ENCODE measurements around the gene GNB1.

The GNB1 gene

DNA sequence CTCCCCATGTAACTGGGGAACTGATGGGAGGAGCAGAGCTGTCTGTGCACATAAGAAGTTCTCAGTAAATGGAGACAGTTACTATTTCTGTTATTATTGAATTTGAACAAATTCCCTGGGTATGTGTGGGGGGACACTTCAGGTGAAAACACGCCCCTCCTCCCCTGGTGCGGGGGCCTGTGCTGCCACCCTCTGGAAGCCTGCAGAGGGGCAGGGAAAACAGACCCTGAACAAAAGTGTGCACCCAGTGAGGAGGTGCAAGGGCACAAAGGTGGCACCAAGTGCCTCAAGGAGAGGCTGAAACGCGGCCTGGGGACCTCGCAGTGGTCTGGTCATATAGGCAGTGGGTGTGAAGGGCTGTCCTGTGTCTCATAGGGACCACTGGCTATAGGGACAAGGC lies 94.4 kb downstream of the GNB1 start:
- Histone ChIP-seq H3K36me3 (peaks cover 66% of the 10 kb centered on the region), H3K9me3 (no peaks in the 10 kb centered on the region), H3K27ac (peak overlapping the region; percentile 71), H3K4me3 (ENCODE audit: low read depth in 1 of 2, low read length in 1 of 2) (no peak overlapping the region), H3K4me1 (ENCODE audit: control insufficient read depth in 1 of 2, insufficient read depth in 1 of 2, low read depth in 1 of 2, low read length in 1 of 2) (peaks cover 0 to 9% of the 10 kb centered on the region in 2 experiments), H3K27me3 (no peaks in the 10 kb centered on the region)
- TF ChIP-seq, protein P1, sequence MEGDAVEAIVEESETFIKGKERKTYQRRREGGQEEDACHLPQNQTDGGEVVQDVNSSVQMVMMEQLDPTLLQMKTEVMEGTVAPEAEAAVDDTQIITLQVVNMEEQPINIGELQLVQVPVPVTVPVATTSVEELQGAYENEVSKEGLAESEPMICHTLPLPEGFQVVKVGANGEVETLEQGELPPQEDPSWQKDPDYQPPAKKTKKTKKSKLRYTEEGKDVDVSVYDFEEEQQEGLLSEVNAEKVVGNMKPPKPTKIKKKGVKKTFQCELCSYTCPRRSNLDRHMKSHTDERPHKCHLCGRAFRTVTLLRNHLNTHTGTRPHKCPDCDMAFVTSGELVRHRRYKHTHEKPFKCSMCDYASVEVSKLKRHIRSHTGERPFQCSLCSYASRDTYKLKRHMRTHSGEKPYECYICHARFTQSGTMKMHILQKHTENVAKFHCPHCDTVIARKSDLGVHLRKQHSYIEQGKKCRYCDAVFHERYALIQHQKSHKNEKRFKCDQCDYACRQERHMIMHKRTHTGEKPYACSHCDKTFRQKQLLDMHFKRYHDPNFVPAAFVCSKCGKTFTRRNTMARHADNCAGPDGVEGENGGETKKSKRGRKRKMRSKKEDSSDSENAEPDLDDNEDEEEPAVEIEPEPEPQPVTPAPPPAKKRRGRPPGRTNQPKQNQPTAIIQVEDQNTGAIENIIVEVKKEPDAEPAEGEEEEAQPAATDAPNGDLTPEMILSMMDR (IDR thresholded peaks at IDR 0.05) = peak; percentile 66

DNA sequence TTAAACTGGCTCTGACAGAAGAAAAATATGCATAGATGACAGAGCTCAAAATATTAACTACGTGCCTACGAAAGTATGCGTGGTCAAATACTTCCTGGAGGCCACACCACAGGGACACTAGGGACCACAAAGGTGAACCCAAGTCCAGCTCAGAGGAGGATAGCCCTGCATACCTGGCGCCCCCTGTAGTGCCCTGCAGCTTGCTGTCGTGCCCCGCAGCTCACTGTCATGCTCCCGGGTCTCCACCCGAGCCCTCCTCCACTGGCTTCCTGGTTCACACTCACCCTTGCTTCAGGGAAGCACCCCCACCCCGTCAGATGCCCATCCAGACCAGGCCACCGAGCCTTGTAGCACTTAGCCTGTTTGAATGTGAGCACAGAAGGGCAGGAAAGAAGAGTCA lies 95.9 kb downstream of the GNB1 start:
- H3K9me3 ChIP-seq = no peaks in the 10 kb centered on the region
- peaks cover 8 to 18% of the 10 kb centered on the region in 2 experiments for H3K4me1 ChIP-seq (ENCODE audit: control insufficient read depth in 1 of 2, insufficient read depth in 1 of 2, low read depth in 1 of 2, low read length in 1 of 2)
- TF ChIP-seq, protein P1 (IDR thresholded peaks at IDR 0.05) = no peak
- H3K36me3 ChIP-seq = peaks cover 75% of the 10 kb centered on the region
- H3K4me3 ChIP-seq (ENCODE audit: low read depth in 1 of 2, low read length in 1 of 2) = no peak overlapping the region
- H3K27ac ChIP-seq = peak overlapping the region; percentile 71
- no peaks in the 10 kb centered on the region for H3K27me3 ChIP-seq

DNA sequence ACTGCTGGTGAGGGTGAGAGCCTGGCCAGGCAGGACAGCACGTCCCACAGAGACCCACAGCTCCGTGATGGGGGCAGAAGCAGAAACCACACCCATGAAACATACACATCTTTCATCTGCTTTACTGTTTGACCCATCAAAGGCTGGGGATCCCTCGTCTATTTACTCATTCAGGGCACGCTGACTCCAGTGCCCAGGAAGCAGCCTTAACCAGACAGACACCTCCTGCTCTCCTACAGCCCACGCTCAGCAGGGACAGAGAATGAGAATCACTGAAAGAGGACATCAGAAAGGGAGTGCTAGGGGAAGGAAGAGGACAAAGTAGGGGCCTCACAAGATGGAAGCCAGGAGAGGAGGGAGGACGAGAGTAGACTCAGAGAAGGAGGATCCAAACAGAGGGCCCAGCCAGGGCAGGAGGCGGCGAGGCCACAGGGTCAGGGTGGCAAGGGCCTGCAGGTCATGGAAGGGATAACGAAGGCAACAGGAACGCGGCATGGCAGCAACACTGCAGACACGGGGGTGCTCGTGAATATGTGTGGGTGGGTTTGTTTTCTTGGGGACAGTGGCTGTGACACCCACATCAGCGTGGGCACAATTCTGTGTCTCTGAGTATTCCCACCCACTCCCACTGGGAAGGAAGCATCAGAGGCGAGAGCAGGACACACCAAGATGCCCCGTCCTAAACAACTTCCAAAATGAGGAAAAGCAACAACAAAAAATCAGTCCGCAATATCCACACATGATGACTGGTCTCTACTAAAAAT lies 97.2 kb downstream of the GNB1 start:
- no peaks in the 10 kb centered on the region for H3K9me3 ChIP-seq
- H3K27ac ChIP-seq = peak overlapping the region; percentile 71
- TF ChIP-seq, protein P1 (IDR thresholded peaks at IDR 0.05) = no peak
- no peaks in the 10 kb centered on the region for H3K27me3 ChIP-seq
- H3K36me3 ChIP-seq = peaks cover 88% of the 10 kb centered on the region
- H3K4me3 ChIP-seq (ENCODE audit: low read depth in 1 of 2, low read length in 1 of 2) = no peak overlapping the region
- peaks cover 18 to 30% of the 10 kb centered on the region in 2 experiments for H3K4me1 ChIP-seq (ENCODE audit: control insufficient read depth in 1 of 2, insufficient read depth in 1 of 2, low read depth in 1 of 2, low read length in 1 of 2)

DNA sequence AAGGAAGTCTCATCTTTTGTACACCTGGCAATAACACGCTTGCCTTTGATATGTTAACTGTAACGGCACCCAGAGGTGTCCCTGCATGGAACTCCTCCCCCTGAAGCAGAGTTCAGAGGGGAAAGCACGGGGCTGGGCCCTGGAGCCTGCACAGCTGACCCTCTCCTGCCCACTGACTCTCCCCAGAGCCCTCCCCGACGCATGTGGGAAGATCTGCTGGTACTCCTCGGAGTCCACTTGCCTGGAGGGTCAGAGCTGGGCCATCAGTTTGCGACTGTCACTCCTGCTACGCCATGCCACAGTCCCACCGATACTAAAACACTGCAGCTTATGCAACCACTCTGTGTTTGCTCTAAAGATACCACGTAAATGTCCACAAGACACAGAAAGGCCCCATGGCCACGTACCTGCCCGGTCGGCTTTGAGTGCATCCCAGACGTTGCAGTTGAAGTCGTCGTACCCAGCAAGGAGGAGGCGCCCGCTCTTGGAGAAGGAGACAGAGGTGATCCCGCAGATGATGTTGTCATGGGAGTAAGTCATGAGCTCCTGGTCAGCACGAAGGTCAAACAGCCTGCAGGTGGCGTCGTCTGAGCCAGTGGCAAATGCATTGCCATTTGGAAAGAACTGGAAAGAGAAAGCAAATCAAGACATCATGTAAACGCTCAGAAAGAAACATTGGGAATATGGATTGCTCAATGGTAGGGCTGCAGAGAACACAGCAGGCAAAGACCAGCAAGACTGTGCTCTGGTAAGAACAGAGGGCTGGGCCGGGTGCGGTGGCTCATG lies 102.0 kb downstream of the GNB1 start:
- Histone ChIP-seq H3K4me3 (ENCODE audit: low read depth in 1 of 2, low read length in 1 of 2) (peak overlapping the region in 1 of 2 experiments; percentile 25), H3K27ac (peak overlapping the region; percentile 88), H3K27me3 (no peaks in the 10 kb centered on the region), H3K4me1 (ENCODE audit: control insufficient read depth in 1 of 2, insufficient read depth in 1 of 2, low read depth in 1 of 2, low read length in 1 of 2) (peaks cover 23 to 33% of the 10 kb centered on the region in 2 experiments), H3K36me3 (peaks cover 88% of the 10 kb centered on the region), H3K9me3 (no peaks in the 10 kb centered on the region)
- TF ChIP-seq, protein P1 (IDR thresholded peaks at IDR 0.05) = peak; percentile 59

DNA sequence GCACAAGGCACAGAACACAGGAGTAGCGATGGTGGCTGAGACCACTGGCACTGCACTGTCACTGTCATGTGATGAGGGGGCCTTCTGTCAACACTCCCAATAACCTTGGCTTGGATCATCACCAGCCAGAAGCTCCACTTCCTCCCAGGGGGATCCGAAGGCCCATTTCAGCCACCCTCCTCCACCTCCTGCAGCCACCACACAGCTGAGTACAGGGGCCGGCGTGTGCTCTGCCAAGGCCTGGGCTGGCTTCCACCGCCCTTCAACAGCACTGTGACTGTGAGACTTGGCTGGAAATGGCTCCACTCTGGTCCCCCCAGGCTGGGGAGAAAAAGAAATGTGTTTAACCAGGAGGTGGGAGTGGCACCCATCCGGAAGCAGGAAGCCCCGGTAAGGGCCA lies 102.8 kb downstream of the GNB1 start:
- peaks cover 81% of the 10 kb centered on the region for H3K36me3 ChIP-seq
- peaks cover 30 to 40% of the 10 kb centered on the region in 2 experiments for H3K4me1 ChIP-seq (ENCODE audit: control insufficient read depth in 1 of 2, insufficient read depth in 1 of 2, low read depth in 1 of 2, low read length in 1 of 2)
- TF ChIP-seq, protein P1 (IDR thresholded peaks at IDR 0.05) = no peak
- H3K4me3 ChIP-seq (ENCODE audit: low read depth in 1 of 2, low read length in 1 of 2) = no peak overlapping the region
- no peaks in the 10 kb centered on the region for H3K27me3 ChIP-seq
- H3K9me3 ChIP-seq = no peaks in the 10 kb centered on the region
- H3K27ac ChIP-seq = peak overlapping the region; percentile 88
